Epithelial cell of prostate (primary cell): ENCODE results near the gene PCNX1.
A peak's percentile ranks its signal among the peaks of the same experiment; 100 is the strongest.
"Not testable (repeated sequence)": the region's sequence is repeated elsewhere in the genome, so short reads cannot be mapped to it uniquely, and the experiment has no call there.

Experiments used
- DNase-seq: peaks from one replicate; pipeline ENCODE4 v3.0.0-alpha.2; 2011; ENCODE audit warnings: low read depth, low spot score
- H3K27ac ChIP-seq: fragments of 450-650 bp; 2 replicates; pipeline ENCODE4 v1.5.1; 2017; ENCODE audit warnings: mild to moderate bottlenecking

Gene PCNX1

DNA sequence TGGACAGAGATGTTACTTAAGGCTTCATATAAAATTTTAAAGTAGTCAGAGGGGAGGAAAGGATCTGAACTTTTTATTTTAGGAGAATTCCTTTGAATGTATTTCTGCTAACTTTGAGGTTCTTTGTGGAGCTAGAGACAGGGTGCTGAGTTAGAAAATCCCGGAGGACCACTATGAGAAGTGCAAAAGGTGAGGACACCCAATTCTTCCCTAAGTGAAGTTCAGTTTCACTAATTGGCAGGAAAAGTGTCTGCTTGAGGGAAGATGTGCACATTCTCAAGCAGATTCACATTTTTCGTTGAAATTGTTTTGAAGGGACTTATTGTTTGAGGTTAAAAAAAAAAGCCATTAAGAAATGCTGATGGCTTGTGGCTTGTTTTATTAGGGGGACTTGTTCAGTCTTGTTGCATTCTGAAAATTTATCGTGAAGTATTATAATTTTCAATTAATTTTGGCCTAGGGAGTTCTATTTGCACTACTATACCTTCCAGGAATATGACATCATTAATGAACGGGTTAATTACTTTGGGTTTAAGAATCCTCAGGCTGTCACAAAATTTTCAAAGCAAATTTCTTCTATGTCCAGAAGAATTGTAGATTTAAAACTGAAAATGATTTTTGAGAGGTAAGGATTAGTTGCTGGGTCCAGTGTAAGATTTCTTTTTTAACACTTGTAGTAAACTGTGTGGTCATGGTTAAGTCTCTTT is 1.8 kb downstream of the PCNX1 start:
- no peak for DNase-seq

DNA sequence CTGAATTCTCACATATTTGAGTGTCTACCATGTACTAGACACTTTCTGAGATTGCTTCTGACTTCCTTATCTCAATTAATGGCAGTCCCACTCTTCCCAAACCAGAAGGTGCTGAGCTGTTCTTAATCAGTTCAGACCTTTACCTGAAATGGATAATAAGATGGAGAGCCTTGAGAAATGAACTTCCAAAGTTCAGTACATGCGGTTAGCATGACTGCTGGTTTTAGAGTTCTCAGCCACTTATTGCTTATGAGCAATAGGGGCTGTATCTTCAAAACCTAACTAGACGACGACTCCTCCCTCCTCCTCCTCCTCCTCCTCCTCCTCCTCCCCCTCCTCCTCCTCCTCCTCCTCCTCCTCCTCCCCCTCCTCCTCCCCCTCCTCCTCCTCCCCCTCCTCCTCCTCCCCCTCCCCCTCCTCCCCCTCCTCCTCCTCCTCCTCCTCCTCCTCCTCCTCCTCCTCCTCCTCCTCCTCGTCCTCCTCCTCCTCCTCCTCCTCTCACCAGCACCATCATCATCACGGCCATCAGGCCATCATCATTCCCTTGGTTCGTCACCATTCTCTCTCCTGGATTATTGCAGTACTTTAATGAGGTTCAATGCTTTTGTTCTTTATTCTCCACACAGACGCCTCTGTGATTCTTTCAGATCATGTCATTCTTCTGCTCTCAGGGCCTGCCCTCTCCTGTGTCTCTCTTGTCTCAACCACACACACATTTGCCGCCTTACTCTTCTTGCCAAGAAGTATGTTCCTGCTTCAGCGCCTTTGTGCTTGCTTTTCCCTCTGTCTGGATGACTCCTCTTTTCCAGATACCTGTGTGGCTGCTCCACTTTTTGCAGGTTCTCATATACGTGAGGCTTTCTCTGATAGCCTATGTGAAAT is 2.7 kb downstream of the PCNX1 start:
- no peak for DNase-seq
- H3K27ac ChIP-seq, result peak overlapping the region; percentile 85

More for the DNA sequence above, 1.8 kb downstream of the PCNX1 start:
- H3K27ac ChIP-seq, result peak overlapping the region; percentile 85

GRCh38 chr14:70915415-70915814 is 8.2 kb downstream of the PCNX1 start:
- no peak overlapping the region for H3K27ac ChIP-seq
- no peak for DNase-seq

DNA sequence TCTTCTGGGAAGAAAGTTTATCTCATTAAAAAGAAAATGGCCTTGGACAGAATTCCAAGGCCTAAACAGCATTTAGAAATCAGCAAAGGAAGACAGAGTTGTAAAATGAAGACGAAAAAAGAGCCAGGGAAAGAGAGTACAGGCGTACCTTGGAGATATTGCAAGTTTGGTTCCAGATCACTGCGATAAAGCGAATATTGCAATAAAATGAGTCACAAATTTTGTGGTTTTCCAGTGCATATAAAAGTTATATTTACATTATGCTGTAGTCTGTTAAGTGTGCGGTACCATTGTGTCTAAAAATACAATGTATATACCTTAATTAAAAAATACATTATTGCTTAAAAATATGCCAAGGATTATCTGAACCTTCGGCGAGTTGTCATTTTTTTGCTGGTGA is 9.0 kb downstream of the PCNX1 start:
- H3K27ac ChIP-seq, result no peak overlapping the region
- DNase-seq, result no peak

DNA sequence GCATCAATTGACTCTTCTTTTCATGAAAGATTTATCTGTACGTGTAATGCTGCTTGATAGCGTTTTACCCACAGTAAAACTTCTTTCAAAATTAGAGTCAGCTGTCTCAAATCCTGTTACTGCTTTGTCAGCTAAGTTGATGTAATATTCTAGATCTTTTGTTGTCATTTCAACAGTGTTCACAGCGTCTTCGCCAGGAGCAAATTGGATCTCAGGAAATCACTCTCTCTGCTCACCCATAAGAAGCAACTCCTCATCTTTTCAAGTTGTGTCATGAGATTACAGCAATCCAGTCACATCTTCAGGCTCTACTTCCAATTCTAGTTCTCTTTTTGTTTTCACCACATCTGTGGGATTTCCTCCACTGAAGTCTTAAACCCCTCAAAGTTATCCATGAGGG is 9.5 kb downstream of the PCNX1 start:
- H3K27ac ChIP-seq, result no peak overlapping the region
- no peak for DNase-seq

DNA sequence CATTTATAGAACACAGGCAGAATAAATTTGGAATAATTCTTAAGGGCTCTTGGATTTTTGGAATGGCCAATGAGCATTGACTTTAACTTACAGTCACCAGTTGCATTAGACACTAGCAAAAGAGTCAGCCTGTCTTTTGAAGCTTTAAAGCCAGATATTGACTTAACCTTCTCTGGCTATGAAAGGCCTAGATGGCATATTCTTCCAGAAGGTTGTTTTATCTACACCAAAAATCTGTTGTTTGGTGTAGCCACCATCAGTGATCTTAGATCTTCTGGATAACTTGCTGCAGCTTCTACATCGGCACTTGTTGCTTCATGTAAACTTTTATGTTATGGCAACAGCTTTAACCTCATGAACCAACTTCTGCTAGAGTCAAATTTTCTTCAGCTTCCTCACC is 10.4 kb downstream of the PCNX1 start:
- DNase-seq, result no peak
- no peak overlapping the region for H3K27ac ChIP-seq

DNA sequence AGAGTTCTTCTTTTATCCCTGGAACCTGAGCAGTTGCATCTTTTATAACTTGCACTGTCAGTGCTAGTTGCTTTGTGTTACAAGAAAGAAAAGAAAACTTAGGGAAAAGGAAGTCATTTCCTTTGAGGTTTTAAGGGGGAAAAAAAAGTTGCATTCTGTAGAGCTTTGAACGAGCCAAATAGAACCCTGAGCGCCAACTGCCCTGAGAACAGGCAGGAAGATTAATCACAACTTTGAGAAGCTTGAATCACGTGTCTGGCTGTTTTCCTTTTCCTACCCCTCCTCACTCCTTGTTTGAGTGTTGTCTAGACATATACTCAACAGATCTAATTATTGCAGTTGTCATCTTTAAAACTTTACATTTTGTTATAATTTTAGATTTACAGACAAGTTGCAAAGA is 12.5 kb downstream of the PCNX1 start:
- H3K27ac ChIP-seq, result peak overlapping the region; percentile 39
- DNase-seq, result no peak

GRCh38 chr14:70920608-70921007 is 13.3 kb downstream of the PCNX1 start:
- DNase-seq, result no peak
- peak overlapping the region; percentile 39 for H3K27ac ChIP-seq

- H3K27ac ChIP-seq, result no peak overlapping the region
- DNase-seq, result no peak
Observed at GRCh38 chr14:70921669-70922068, 14.4 kb downstream of the PCNX1 start.

GRCh38 chr14:70924521-70924920 is 17.3 kb downstream of the PCNX1 start:
- no peak for DNase-seq
- no peak overlapping the region for H3K27ac ChIP-seq

DNA sequence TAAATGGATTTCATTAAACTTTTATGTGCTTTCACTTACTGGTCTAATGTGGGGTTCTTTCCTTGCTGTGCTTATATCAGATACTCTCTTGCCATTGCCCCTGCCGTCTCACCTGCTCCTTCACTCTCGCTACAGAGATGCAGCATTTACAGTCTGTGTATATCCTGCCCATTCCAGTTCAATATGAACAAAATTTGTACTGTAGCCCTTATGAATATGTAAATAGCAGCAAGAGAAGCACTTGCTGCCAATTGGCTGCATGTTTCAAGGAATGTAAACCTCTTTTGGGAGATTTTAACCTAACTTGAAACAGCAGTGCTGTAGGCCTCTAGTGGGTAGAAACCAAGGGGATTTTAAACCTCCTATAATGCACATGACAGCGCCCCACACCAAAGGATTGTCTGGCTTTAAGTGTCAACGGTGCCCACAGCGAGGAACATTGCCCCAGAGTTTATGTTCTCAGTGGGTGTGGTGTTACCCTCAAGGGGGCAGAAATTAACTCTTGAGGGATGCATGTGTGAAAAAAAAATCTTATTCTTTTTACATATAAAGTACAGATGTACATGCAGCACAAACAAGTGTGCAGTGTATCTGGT is 19.1 kb downstream of the PCNX1 start:
- H3K27ac ChIP-seq, result no peak overlapping the region
- no peak for DNase-seq

DNA sequence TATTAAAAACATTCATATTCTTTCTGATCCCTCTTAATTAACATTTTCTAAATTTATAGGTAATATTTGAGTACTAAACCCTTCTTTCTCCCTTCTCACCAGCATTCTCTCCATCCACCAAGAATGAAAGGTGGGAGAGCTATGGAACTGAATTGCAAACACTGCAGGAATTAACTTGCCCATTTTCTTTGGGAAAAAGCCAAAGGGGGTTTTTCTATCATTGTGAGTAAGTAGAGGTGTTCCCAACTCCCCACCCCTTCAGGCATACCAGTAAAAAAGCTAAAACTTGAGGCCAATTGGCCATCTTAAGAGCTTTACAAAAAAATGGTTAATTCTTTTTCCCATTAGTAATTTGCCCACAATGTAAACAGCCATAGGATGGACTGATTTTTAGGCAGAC is 23.7 kb downstream of the PCNX1 start:
- DNase-seq, result no peak
- no peak overlapping the region for H3K27ac ChIP-seq

GRCh38 chr14:70934084-70934483 is 26.8 kb downstream of the PCNX1 start:
- no peak overlapping the region for H3K27ac ChIP-seq

GRCh38 chr14:70934502-70935134 is 27.4 kb downstream of the PCNX1 start:
- DNase-seq, result no peak
- no peak overlapping the region for H3K27ac ChIP-seq

More at GRCh38 chr14:70934084-70934483, 26.8 kb downstream of the PCNX1 start:
- no peak for DNase-seq

DNA sequence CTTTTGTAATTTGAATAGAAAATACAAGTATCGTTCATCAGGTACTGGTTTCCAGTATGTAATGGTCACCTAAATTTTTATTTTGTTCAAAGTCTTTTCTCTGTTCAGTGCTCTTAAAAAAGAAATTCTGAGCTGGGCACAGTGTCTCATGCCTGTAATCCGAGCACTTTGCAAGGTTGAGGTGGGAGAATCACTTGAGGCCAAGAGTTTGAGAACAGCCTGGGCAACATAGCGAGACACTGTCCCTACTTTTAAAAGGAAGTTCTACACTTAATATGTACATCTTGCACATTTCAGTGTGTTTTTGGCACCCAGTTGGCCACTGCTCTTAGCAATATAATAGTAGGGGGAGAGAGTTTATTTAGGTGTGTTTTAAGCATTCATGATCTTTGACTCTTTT is 27.9 kb downstream of the PCNX1 start:
- no peak overlapping the region for H3K27ac ChIP-seq
- DNase-seq, result no peak

- not testable (repeated sequence) for H3K27ac ChIP-seq, DNase-seq
Observed at GRCh38 chr14:70939693-70940092, 32.4 kb downstream of the PCNX1 start.

- H3K27ac ChIP-seq, DNase-seq: not testable (repeated sequence)
Observed at GRCh38 chr14:70941637-70942341, 34.5 kb downstream of the PCNX1 start.

GRCh38 chr14:70942342-70942706 is 35.1 kb downstream of the PCNX1 start:
- no peak for DNase-seq
- H3K27ac ChIP-seq, result no peak overlapping the region

GRCh38 chr14:70942721-70943120 is 35.5 kb downstream of the PCNX1 start:
- not testable (repeated sequence) for H3K27ac ChIP-seq, DNase-seq

GRCh38 chr14:70943838-70944237 is 36.6 kb downstream of the PCNX1 start:
- no peak overlapping the region for H3K27ac ChIP-seq
- no peak for DNase-seq
